Right lobe of liver (tissue), 4 donors: ENCODE data around the gene TECR.

ENCODE experiments used
- POLR2A ChIP-seq: fragments of 450-650 bp; IDR thresholded peaks from one replicate; pipeline ENCODE4 v1.6.1; 2017; ENCODE audit warnings: antibody characterized with exemption, mild to moderate bottlenecking
- TF ChIP-seq, protein P1 (sequence below), 4 donors: fragments of 200-600 bp in 3 of 4; fragments of 450-650 bp in 1 of 4; IDR thresholded peaks; one replicate each; pipeline versions ENCODE4 v1.5.1 to v1.8.0; 2016 to 2022; ENCODE audit warnings: antibody characterized with exemption in 4 of 4, mild to moderate bottlenecking in 2 of 4
- donor health status: DM: no; HTN: no; CAD: no.
- donor health status: DM: no; HTN: no; CAD: no.
- donor health status: DM: no; HTN: yes; CAD: no.

DNA sequence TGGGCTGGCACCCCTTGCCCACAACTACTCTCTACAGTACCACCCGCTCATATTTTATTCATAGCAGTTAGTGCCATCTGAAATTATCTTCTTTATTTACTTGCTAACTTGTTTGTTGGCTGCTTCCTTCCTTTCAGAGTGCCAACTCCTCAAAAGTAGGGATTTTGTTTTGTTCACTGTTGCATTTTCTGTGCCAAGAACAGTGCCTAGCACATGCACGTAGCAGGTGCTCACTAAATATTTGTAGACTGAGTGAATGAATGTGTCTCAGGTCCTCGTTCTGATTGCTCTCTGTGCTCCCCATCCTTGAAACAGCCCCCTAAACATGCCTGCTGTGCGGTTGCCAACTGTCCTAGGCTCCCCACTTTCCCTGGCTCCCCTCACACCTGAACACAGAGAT is 35.0 kb upstream of the TECR start:
- TF ChIP-seq, protein P1, sequence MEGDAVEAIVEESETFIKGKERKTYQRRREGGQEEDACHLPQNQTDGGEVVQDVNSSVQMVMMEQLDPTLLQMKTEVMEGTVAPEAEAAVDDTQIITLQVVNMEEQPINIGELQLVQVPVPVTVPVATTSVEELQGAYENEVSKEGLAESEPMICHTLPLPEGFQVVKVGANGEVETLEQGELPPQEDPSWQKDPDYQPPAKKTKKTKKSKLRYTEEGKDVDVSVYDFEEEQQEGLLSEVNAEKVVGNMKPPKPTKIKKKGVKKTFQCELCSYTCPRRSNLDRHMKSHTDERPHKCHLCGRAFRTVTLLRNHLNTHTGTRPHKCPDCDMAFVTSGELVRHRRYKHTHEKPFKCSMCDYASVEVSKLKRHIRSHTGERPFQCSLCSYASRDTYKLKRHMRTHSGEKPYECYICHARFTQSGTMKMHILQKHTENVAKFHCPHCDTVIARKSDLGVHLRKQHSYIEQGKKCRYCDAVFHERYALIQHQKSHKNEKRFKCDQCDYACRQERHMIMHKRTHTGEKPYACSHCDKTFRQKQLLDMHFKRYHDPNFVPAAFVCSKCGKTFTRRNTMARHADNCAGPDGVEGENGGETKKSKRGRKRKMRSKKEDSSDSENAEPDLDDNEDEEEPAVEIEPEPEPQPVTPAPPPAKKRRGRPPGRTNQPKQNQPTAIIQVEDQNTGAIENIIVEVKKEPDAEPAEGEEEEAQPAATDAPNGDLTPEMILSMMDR (IDR thresholded peaks at IDR 0.05) = no peak
- TF ChIP-seq POLR2A = no peak
